ENCODE data around the gene APIP.

DNA sequence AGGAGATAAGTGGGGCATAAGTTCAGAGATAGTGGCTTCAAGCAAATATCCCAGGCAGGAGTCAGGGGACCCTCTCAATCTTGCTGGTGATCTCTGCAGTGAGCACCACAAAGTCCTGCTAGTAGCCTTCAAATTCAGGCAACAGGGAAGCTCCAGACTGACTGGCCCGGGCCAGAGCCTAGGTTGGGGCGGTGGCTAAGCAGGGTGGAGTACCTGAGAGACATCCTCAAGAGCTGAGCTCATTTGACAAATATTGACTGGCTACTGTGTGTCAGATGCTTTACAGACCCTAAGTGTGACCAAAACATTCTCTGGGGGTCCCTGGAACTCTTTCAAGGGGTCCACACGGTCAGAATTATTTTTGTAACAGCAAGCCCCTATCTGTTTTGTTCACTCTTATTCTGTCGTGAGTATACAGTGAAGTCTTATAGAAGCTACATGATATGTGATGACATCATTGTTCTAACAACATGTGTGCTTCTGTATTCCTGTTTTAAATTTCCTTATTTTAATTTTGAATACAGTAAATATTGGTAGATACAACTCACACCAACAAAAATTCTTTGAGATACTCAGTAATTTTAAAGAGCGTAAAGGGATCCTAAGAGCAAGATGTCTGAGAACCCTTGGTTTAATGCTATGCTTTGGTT lies 71.6 kb downstream of the APIP start:
- no peak for TF ChIP-seq ZBTB21 (tag by site-specific recombination; IDR thresholded peaks at IDR 0.05)
- TF ChIP-seq, protein P1, sequence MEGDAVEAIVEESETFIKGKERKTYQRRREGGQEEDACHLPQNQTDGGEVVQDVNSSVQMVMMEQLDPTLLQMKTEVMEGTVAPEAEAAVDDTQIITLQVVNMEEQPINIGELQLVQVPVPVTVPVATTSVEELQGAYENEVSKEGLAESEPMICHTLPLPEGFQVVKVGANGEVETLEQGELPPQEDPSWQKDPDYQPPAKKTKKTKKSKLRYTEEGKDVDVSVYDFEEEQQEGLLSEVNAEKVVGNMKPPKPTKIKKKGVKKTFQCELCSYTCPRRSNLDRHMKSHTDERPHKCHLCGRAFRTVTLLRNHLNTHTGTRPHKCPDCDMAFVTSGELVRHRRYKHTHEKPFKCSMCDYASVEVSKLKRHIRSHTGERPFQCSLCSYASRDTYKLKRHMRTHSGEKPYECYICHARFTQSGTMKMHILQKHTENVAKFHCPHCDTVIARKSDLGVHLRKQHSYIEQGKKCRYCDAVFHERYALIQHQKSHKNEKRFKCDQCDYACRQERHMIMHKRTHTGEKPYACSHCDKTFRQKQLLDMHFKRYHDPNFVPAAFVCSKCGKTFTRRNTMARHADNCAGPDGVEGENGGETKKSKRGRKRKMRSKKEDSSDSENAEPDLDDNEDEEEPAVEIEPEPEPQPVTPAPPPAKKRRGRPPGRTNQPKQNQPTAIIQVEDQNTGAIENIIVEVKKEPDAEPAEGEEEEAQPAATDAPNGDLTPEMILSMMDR (tag by site-specific recombination; IDR thresholded peaks at IDR 0.05), result no peak
- TF ChIP-seq, protein P2, sequence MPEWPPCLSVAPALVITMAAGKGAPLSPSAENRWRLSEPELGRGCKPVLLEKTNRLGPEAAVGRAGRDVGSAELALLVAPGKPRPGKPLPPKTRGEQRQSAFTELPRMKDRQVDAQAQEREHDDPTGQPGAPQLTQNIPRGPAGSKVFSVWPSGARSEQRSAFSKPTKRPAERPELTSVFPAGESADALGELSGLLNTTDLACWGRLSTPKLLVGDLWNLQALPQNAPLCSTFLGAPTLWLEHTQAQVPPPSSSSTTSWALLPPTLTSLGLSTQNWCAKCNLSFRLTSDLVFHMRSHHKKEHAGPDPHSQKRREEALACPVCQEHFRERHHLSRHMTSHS (tag by site-specific recombination; IDR thresholded peaks at IDR 0.05), result no peak
